Measurements from ENCODE around the gene AGBL1.

- TF ChIP-seq EZH2 (IDR thresholded peaks at IDR 0.05) (no peak), EZH2phosphoT487 (IDR thresholded peaks at IDR 0.05) (no peak)
- TF ChIP-seq, protein P1, sequence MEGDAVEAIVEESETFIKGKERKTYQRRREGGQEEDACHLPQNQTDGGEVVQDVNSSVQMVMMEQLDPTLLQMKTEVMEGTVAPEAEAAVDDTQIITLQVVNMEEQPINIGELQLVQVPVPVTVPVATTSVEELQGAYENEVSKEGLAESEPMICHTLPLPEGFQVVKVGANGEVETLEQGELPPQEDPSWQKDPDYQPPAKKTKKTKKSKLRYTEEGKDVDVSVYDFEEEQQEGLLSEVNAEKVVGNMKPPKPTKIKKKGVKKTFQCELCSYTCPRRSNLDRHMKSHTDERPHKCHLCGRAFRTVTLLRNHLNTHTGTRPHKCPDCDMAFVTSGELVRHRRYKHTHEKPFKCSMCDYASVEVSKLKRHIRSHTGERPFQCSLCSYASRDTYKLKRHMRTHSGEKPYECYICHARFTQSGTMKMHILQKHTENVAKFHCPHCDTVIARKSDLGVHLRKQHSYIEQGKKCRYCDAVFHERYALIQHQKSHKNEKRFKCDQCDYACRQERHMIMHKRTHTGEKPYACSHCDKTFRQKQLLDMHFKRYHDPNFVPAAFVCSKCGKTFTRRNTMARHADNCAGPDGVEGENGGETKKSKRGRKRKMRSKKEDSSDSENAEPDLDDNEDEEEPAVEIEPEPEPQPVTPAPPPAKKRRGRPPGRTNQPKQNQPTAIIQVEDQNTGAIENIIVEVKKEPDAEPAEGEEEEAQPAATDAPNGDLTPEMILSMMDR (IDR thresholded peaks at IDR 0.05): no peak
Measured at GRCh38 chr15:86932456-86932855, 852.8 kb downstream of the AGBL1 start.

Measured in neural progenitor cell (in vitro differentiated cells).